Measurements from ENCODE around the gene RAB23. TPM values are rescaled to one million over a fixed set of nuclear protein-coding genes. Genes with fewer than 3 reads are reported as not detected.
A peak's percentile ranks its signal among the peaks of the same experiment; 100 is the strongest.

The RAB23 gene
- total RNA-seq, 2 donors from 2014 or later, result 21.0 to 29.8 TPM

- Histone ChIP-seq H3K9me3 (ENCODE audit: control insufficient read depth, low read length) (no peaks in the 10 kb centered on the region), H3K4me1 (ENCODE audit: control insufficient read depth, insufficient read depth, low read length) (peaks cover 9% of the 10 kb centered on the region), H3K27me3 (ENCODE audit: control insufficient read depth, insufficient read depth, low read length, poor library complexity, severe bottlenecking) (peaks cover 14% of the 10 kb centered on the region), H3K9ac (ENCODE audit: extremely low read depth, low read length, poor library complexity, severe bottlenecking) (no peak overlapping the region), H3K27ac (ENCODE audit: low read depth, low read length) (no peak overlapping the region), H3K36me3 (ENCODE audit: control insufficient read depth, insufficient read depth, low read length) (peaks cover 14% of the 10 kb centered on the region), H3K4me3 (ENCODE audit: low read length) (no peak overlapping the region)
- H3K36me3 Mint-ChIP-seq (ENCODE audit: low read depth), result peaks cover 20% of the 10 kb centered on the region
- peaks cover 16% of the 10 kb centered on the region for H3K27me3 Mint-ChIP-seq (ENCODE audit: insufficient read depth)
- TF ChIP-seq, protein P1, sequence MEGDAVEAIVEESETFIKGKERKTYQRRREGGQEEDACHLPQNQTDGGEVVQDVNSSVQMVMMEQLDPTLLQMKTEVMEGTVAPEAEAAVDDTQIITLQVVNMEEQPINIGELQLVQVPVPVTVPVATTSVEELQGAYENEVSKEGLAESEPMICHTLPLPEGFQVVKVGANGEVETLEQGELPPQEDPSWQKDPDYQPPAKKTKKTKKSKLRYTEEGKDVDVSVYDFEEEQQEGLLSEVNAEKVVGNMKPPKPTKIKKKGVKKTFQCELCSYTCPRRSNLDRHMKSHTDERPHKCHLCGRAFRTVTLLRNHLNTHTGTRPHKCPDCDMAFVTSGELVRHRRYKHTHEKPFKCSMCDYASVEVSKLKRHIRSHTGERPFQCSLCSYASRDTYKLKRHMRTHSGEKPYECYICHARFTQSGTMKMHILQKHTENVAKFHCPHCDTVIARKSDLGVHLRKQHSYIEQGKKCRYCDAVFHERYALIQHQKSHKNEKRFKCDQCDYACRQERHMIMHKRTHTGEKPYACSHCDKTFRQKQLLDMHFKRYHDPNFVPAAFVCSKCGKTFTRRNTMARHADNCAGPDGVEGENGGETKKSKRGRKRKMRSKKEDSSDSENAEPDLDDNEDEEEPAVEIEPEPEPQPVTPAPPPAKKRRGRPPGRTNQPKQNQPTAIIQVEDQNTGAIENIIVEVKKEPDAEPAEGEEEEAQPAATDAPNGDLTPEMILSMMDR (conservative IDR thresholded peaks at IDR 0.05), result no peak
- no peak for DNase-seq
- H3K9me3 Mint-ChIP-seq, result no peaks in the 10 kb centered on the region
- H3K4me1 Mint-ChIP-seq, result peaks cover 14% of the 10 kb centered on the region
- no peak overlapping the region for H3K27ac Mint-ChIP-seq
- 94 to 100% methylated on average over 9 to 11 of the region's 11 CpGs for WGBS, 2 experiments (ENCODE audit: insufficient coverage in 1 of 2, insufficient read length in 1 of 2)
- H3K4me3 Mint-ChIP-seq, result no peak overlapping the region
Measured at GRCh38 chr6:57177545-57178265, 44.4 kb downstream of the RAB23 start.

GRCh38 chr6:57174511-57174907 lies 47.6 kb downstream of the RAB23 start:
- H3K27me3 ChIP-seq (ENCODE audit: control insufficient read depth, insufficient read depth, low read length, poor library complexity, severe bottlenecking), result peaks cover 14% of the 10 kb centered on the region
- no peak for DNase-seq
- H3K9me3 ChIP-seq (ENCODE audit: control insufficient read depth, low read length), result no peaks in the 10 kb centered on the region
- H3K9ac ChIP-seq (ENCODE audit: extremely low read depth, low read length, poor library complexity, severe bottlenecking), result peak overlapping the region; percentile 62
- H3K4me3 ChIP-seq (ENCODE audit: low read length), result peak overlapping the region; percentile 86
- Mint-ChIP-seq H3K4me1 (peaks cover 14% of the 10 kb centered on the region), H3K4me3 (peak overlapping the region; percentile 64), H3K36me3 (ENCODE audit: low read depth) (peaks cover 7% of the 10 kb centered on the region), H3K9me3 (no peaks in the 10 kb centered on the region), H3K27ac (no peak overlapping the region), H3K27me3 (ENCODE audit: insufficient read depth) (peaks cover 20% of the 10 kb centered on the region)
- H3K36me3 ChIP-seq (ENCODE audit: control insufficient read depth, insufficient read depth, low read length), result peaks cover 4% of the 10 kb centered on the region
- H3K27ac ChIP-seq (ENCODE audit: low read depth, low read length), result no peak overlapping the region
- TF ChIP-seq, protein P1 (conservative IDR thresholded peaks at IDR 0.05), result no peak
- peaks cover 9% of the 10 kb centered on the region for H3K4me1 ChIP-seq (ENCODE audit: control insufficient read depth, insufficient read depth, low read length)
- WGBS, 2 experiments (ENCODE audit: insufficient coverage in 1 of 2, insufficient read length in 1 of 2), result 72 to 89% methylated on average over 2 to 3 of the region's 3 CpGs

- TF ChIP-seq, protein P1 (conservative IDR thresholded peaks at IDR 0.05), result no peak
- Histone ChIP-seq H3K9me3 (ENCODE audit: control insufficient read depth, low read length) (no peaks in the 10 kb centered on the region), H3K36me3 (ENCODE audit: control insufficient read depth, insufficient read depth, low read length) (peaks cover 4% of the 10 kb centered on the region), H3K4me3 (ENCODE audit: low read length) (peak overlapping the region; percentile 86), H3K9ac (ENCODE audit: extremely low read depth, low read length, poor library complexity, severe bottlenecking) (peak overlapping the region; percentile 62), H3K27ac (ENCODE audit: low read depth, low read length) (no peak overlapping the region), H3K27me3 (ENCODE audit: control insufficient read depth, insufficient read depth, low read length, poor library complexity, severe bottlenecking) (peaks cover 14% of the 10 kb centered on the region), H3K4me1 (ENCODE audit: control insufficient read depth, insufficient read depth, low read length) (peaks cover 9% of the 10 kb centered on the region)
- Mint-ChIP-seq H3K27ac (peak overlapping the region; percentile 82), H3K27me3 (ENCODE audit: insufficient read depth) (peaks cover 20% of the 10 kb centered on the region), H3K9me3 (no peaks in the 10 kb centered on the region), H3K36me3 (ENCODE audit: low read depth) (peaks cover 7% of the 10 kb centered on the region), H3K4me3 (peak overlapping the region; percentile 64), H3K4me1 (peaks cover 14% of the 10 kb centered on the region)
- peak; percentile 56 for DNase-seq
- 40 to 45% methylated on average over 2 to 5 of the region's 5 CpGs for WGBS, 2 experiments (ENCODE audit: insufficient coverage in 1 of 2, insufficient read length in 1 of 2)
Measured at GRCh38 chr6:57173886-57174510, 48.1 kb downstream of the RAB23 start.

Data from endodermal cell (in vitro differentiated cells).